GM23338 (cell line): ENCODE measurements around the gene REC8.
"Not testable (repeated sequence)": the region's sequence is repeated elsewhere in the genome, so short reads cannot be mapped to it uniquely, and the experiment has no call there.

Source experiments
- EZH2 ChIP-seq: fragments of 200-600 bp; sonication (generic); IDR thresholded peaks from one replicate; pipeline ENCODE4 v1.8.0; 2017; ENCODE audit warnings: antibody characterized with exemption, mild to moderate bottlenecking, low read depth; ENCODE audit not compliant: unreplicated experiment
- EZH2phosphoT487 ChIP-seq: fragments of 200-600 bp; sonication (generic); IDR thresholded peaks from one replicate; pipeline ENCODE4 v1.8.1; 2018; ENCODE audit warnings: antibody characterized with exemption; ENCODE audit not compliant: unreplicated experiment
- NANOG ChIP-seq: IDR thresholded peaks from 2 replicates; pipeline ENCODE4 v1.6.1; 2016; ENCODE audit warnings: antibody characterized with exemption, borderline replicate concordance
- POLR2AphosphoS5 ChIP-seq: IDR thresholded peaks from 2 replicates; pipeline ENCODE4 v1.6.1; 2016; ENCODE audit warnings: antibody characterized with exemption, low read depth
- REST ChIP-seq: IDR thresholded peaks from one replicate; pipeline ENCODE4 v1.6.1; 2018; ENCODE audit warnings: antibody characterized with exemption; ENCODE audit not compliant: unreplicated experiment
- TF ChIP-seq, protein P1 (sequence below), 2 experiments: fragments of 200-600 bp in 1 of 2; sonication (generic) in 1 of 2; conservative IDR thresholded peaks; 2 replicates each; pipeline versions ENCODE4 v1.5.1 to v1.6.1; 2016 to 2017; ENCODE audit warnings: antibody characterized with exemption in 2 of 2, low read depth in 2 of 2, mild to moderate bottlenecking in 2 of 2, moderate library complexity in 1 of 2

DNA sequence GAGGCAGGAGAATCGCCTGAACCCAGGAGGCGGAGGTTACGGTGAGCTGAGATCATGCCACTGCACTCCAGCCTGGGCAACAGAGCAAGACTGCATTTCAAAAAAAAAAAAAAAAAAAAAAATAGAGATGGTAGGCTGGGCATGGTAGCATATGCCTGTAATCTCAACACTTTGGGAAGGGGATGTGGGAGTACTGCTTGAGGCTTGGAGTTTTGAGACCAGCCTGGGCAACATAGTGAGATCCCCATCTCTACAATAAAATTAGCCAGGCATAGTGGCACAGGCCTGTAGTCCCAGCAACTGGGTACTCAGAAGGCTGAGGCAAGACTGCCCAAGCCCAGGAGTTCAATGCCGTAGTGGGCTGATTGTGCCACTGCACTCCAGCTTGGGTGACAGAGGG is 51.1 kb downstream of the REC8 start:
- TF ChIP-seq, protein P1, sequence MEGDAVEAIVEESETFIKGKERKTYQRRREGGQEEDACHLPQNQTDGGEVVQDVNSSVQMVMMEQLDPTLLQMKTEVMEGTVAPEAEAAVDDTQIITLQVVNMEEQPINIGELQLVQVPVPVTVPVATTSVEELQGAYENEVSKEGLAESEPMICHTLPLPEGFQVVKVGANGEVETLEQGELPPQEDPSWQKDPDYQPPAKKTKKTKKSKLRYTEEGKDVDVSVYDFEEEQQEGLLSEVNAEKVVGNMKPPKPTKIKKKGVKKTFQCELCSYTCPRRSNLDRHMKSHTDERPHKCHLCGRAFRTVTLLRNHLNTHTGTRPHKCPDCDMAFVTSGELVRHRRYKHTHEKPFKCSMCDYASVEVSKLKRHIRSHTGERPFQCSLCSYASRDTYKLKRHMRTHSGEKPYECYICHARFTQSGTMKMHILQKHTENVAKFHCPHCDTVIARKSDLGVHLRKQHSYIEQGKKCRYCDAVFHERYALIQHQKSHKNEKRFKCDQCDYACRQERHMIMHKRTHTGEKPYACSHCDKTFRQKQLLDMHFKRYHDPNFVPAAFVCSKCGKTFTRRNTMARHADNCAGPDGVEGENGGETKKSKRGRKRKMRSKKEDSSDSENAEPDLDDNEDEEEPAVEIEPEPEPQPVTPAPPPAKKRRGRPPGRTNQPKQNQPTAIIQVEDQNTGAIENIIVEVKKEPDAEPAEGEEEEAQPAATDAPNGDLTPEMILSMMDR (conservative IDR thresholded peaks at IDR 0.05; ENCODE audit: low read depth in 2 of 2): not testable (repeated sequence)
- TF ChIP-seq POLR2AphosphoS5, EZH2, REST, NANOG, EZH2phosphoT487: not testable (repeated sequence)
